ENCODE data around the gene KMT2B. TPM values are rescaled to one million over a fixed set of nuclear protein-coding genes. Genes with fewer than 3 reads are reported as not detected.
"Not testable (repeated sequence)": the region's sequence is repeated elsewhere in the genome, so short reads cannot be mapped to it uniquely, and the experiment has no call there.

The KMT2B gene
- total RNA-seq, 1 donor from 2014 or later: 12.6 TPM

DNA sequence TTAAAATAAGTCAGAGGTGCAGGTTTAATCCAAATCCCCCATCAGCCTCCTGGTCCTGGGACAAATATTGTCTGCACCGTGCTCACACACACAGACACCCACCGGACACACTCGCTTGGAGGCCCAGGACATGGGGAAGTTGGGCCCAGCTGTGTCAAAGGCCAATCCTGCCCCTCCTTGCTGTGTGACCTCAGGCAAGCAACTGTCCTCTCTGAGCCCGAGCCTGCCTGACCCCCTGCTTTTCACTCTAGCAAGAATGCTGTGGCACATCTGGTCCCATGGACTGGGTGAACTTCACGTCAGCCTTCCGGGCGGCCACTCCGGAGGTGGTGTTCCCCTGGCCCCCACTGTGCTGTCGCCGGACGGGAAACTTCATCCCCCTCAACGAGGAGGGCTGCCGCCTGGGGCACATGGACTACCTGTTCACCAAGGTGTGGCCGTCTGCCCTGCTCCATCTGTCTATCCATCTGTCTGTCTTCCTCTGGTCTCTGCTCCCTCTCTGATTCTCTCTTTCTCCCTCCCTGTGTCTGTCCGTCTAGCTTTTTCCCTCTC, 42.1 kb upstream of the KMT2B start:
- H3K36me3 Mint-ChIP-seq: no peaks in the 10 kb centered on the region
- no peak overlapping the region for H3K4me3 Mint-ChIP-seq
- Histone ChIP-seq H3K36me3 (no peaks in the 10 kb centered on the region), H3K4me2 (no peak overlapping the region), H2AFZ (replicated peaks) (no peak overlapping the region), H4K20me1 (ENCODE audit: low read depth) (no peaks in the 10 kb centered on the region), H3K27me3 (peaks cover 30% of the 10 kb centered on the region), H3F3A (ENCODE audit: low read depth) (peaks cover 11% of the 10 kb centered on the region), H3K4me3 (no peak overlapping the region), H3K4me1 (no peaks in the 10 kb centered on the region), H3K9ac (no peak overlapping the region), H3K79me2 (ENCODE audit: low read depth) (no peaks in the 10 kb centered on the region), H3K27ac (no peak overlapping the region), H3K9me3 (ENCODE audit: low read depth) (no peaks in the 10 kb centered on the region)
- DNase-seq (ENCODE audit: low spot score): no peak
- H3K4me1 Mint-ChIP-seq: peaks cover 2% of the 10 kb centered on the region
- no peak overlapping the region for H3K27ac Mint-ChIP-seq
- H3K9me3 Mint-ChIP-seq: no peaks in the 10 kb centered on the region
- no peak for TF ChIP-seq EZH2phosphoT487 (IDR thresholded peaks at IDR 0.05)
- TF ChIP-seq, protein P1, sequence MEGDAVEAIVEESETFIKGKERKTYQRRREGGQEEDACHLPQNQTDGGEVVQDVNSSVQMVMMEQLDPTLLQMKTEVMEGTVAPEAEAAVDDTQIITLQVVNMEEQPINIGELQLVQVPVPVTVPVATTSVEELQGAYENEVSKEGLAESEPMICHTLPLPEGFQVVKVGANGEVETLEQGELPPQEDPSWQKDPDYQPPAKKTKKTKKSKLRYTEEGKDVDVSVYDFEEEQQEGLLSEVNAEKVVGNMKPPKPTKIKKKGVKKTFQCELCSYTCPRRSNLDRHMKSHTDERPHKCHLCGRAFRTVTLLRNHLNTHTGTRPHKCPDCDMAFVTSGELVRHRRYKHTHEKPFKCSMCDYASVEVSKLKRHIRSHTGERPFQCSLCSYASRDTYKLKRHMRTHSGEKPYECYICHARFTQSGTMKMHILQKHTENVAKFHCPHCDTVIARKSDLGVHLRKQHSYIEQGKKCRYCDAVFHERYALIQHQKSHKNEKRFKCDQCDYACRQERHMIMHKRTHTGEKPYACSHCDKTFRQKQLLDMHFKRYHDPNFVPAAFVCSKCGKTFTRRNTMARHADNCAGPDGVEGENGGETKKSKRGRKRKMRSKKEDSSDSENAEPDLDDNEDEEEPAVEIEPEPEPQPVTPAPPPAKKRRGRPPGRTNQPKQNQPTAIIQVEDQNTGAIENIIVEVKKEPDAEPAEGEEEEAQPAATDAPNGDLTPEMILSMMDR (IDR thresholded peaks at IDR 0.05): no peak
- no peak for TF ChIP-seq EZH2 (IDR thresholded peaks at IDR 0.05)
- H3K27me3 Mint-ChIP-seq (ENCODE audit: insufficient read depth, low read depth): peaks cover 29% of the 10 kb centered on the region

DNA sequence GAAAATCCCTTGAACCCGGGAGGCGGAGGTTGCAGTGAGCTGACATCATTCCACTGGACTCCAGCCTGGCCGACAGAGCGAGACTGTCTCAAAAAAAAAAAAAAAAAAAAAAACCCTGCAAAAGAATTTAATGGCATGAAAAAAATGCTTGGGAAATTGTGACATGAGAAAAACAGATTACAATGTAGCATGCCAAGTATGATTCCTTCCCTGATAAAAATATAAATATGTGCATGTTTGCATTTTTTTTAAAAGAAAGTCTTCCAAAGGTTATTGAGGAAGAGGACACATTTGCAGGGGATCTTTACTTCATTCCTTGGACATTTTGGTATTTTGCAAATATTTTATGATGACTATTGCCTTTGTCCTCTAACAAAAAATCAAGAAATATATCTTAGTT, 28.0 kb upstream of the KMT2B start:
- H3K4me1 Mint-ChIP-seq: peaks cover 7% of the 10 kb centered on the region
- Histone ChIP-seq H3F3A (ENCODE audit: low read depth) (peaks cover 11% of the 10 kb centered on the region), H3K9ac (no peak overlapping the region), H3K9me3 (ENCODE audit: low read depth) (no peaks in the 10 kb centered on the region), H3K27me3 (no peaks in the 10 kb centered on the region), H4K20me1 (ENCODE audit: low read depth) (no peaks in the 10 kb centered on the region), H3K27ac (no peak overlapping the region), H3K4me3 (no peak overlapping the region), H3K79me2 (ENCODE audit: low read depth) (no peaks in the 10 kb centered on the region), H2AFZ (replicated peaks) (no peak overlapping the region), H3K4me2 (no peak overlapping the region), H3K36me3 (no peaks in the 10 kb centered on the region), H3K4me1 (no peaks in the 10 kb centered on the region)
- no peak for TF ChIP-seq EZH2phosphoT487 (IDR thresholded peaks at IDR 0.05)
- no peak for TF ChIP-seq EZH2 (IDR thresholded peaks at IDR 0.05)
- TF ChIP-seq, protein P1 (IDR thresholded peaks at IDR 0.05): no peak
- H3K4me3 Mint-ChIP-seq: no peak overlapping the region
- H3K27ac Mint-ChIP-seq: no peak overlapping the region
- H3K27me3 Mint-ChIP-seq (ENCODE audit: insufficient read depth, low read depth): peaks cover 4% of the 10 kb centered on the region
- no peaks in the 10 kb centered on the region for H3K36me3 Mint-ChIP-seq
- no peaks in the 10 kb centered on the region for H3K9me3 Mint-ChIP-seq
- no peak for DNase-seq (ENCODE audit: low spot score)

DNA sequence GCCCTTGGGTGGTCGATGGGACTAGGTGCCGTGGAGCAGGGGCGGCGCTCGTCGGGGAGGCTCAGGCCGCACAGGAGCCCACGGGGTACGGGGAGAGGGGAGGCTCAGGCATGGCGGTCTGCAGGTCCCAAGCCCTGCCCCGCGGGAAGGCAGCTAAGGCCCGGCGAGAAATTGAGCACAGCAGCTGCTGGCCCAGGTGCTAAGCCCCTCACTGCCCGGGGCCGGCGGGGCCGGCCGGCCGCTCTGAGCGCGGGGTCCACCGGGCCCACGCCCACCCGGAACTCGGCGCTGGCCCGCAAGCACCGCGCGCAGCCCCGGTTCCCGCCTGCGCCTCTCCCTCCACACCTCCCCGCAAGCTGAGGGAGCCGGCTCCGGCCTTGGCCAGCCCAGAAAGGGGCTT, 26.7 kb upstream of the KMT2B start:
- H3K27me3 ChIP-seq; H2AFZ ChIP-seq (replicated peaks); H3K27ac Mint-ChIP-seq; H3K36me3 Mint-ChIP-seq; H3K4me1 ChIP-seq; H4K20me1 ChIP-seq (ENCODE audit: low read depth); H3K4me3 Mint-ChIP-seq; H3K4me3 ChIP-seq; H3K4me1 Mint-ChIP-seq; H3K79me2 ChIP-seq (ENCODE audit: low read depth); H3K4me2 ChIP-seq; H3K36me3 ChIP-seq; H3K27ac ChIP-seq; H3K27me3 Mint-ChIP-seq (ENCODE audit: insufficient read depth, low read depth); DNase-seq (ENCODE audit: low spot score); H3K9me3 ChIP-seq (ENCODE audit: low read depth); H3K9me3 Mint-ChIP-seq; H3K9ac ChIP-seq: not testable (repeated sequence)
- peaks cover 11% of the 10 kb centered on the region for H3F3A ChIP-seq (ENCODE audit: low read depth)

DNA sequence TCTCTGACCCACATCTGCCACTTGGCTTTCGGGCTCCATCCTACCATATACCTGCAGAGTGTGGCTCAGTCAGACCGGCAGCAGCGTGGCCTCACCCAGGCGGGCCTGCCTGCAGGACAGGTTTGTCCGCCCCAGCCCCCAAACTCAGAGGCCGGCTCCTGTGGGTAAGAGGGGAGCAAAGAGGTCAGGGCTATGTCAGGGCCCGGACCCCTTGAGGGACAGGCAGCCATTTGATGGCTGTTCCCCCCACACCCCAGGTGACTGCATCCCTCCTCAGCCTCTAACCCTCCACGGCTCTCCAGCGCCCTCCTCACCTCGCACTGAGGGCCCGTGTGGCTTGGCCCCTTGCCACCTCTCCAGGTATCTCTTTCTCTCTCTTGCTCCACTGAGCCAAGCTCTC, 25.8 kb upstream of the KMT2B start:
- no peak overlapping the region for H3K27ac ChIP-seq
- H3K4me2 ChIP-seq: no peak overlapping the region
- peaks cover 11% of the 10 kb centered on the region for H3F3A ChIP-seq (ENCODE audit: low read depth)
- no peak overlapping the region for H3K9ac ChIP-seq
- H3K27ac Mint-ChIP-seq: peak overlapping the region; percentile 26
- DNase-seq (ENCODE audit: low spot score): no peak
- no peaks in the 10 kb centered on the region for H3K79me2 ChIP-seq (ENCODE audit: low read depth)
- H3K27me3 ChIP-seq: peaks cover 3% of the 10 kb centered on the region
- H2AFZ ChIP-seq (replicated peaks): no peak overlapping the region
- no peaks in the 10 kb centered on the region for H3K4me1 ChIP-seq
- H4K20me1 ChIP-seq (ENCODE audit: low read depth): no peaks in the 10 kb centered on the region
- no peaks in the 10 kb centered on the region for H3K36me3 ChIP-seq
- H3K4me3 ChIP-seq: no peak overlapping the region
- no peak for TF ChIP-seq EZH2 (IDR thresholded peaks at IDR 0.05)
- TF ChIP-seq, protein P1 (IDR thresholded peaks at IDR 0.05): no peak
- TF ChIP-seq EZH2phosphoT487 (IDR thresholded peaks at IDR 0.05): no peak
- H3K9me3 Mint-ChIP-seq: no peaks in the 10 kb centered on the region
- H3K9me3 ChIP-seq (ENCODE audit: low read depth): no peaks in the 10 kb centered on the region
- no peaks in the 10 kb centered on the region for H3K36me3 Mint-ChIP-seq
- H3K27me3 Mint-ChIP-seq (ENCODE audit: insufficient read depth, low read depth): peaks cover 2% of the 10 kb centered on the region
- no peak overlapping the region for H3K4me3 Mint-ChIP-seq
- peaks cover 7% of the 10 kb centered on the region for H3K4me1 Mint-ChIP-seq
